Gastrocnemius medialis (tissue), 4 donors: ENCODE measurements around the gene HTRA3.

Source experiments
- POLR2A ChIP-seq, 2 donors: fragments of 450-650 bp; IDR thresholded peaks; one replicate each; pipeline ENCODE4 v1.6.1; 2017; ENCODE audit warnings: antibody characterized with exemption in 2 of 2, mild to moderate bottlenecking in 2 of 2, moderate library complexity in 2 of 2
- TF ChIP-seq, protein P1 (sequence below), 5 experiments: fragments of 450-650 bp in 3 of 5; fragments of 200-600 bp in 2 of 5; sonication (generic) in 2 of 5; IDR thresholded peaks in 4 of 5; conservative IDR thresholded peaks in 1 of 5; 1 replicate in 4 of 5; 2 replicates in 1 of 5; pipeline ENCODE4 v1.5.1; 2016 to 2019; ENCODE audit warnings: antibody characterized with exemption in 5 of 5, mild to moderate bottlenecking in 3 of 5, moderate library complexity in 3 of 5

DNA sequence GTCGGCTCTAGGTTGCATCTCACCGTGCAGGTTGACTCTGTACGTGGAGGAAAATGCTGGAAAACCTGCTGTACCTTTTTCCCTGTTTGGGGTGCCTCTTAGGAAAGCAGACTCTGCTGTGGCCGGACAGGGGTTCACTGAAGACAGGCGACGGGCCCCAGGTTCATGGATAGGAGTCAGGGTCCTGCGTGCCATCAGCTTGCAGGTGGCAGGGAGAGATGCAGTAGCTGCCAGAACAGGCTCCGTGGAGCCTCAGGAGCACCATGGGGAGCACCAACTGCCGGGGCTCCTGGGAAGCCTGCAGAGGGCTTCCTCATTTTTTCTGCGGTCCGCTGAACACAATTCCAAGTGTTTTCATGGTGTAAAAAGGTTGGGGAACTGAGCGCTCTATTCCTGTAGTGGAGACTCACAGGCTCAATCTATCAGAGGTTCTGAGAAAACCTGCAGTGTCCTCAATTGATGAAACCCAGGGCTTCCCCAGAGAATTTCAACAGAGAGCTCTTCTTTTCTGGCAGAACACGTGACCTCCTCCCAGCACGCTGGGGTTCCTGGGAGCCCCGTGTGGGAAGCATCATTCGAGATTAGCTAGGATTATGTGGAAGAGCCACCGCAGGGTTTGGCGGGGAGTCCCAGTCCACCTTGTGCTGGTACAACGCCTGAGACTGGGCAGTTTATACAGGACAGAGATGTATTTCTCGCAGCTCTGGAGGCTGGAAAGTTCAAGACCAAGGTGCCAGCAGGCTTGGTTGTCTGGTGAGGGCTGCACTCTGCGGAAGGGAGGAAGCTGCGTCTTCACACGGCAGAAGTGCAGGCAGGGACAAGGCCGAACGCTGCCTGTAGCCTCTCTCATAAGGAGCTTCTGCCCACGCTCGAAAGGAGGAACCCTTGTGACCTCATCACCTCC, 1.6 kb downstream of the HTRA3 start:
- TF ChIP-seq, protein P1, sequence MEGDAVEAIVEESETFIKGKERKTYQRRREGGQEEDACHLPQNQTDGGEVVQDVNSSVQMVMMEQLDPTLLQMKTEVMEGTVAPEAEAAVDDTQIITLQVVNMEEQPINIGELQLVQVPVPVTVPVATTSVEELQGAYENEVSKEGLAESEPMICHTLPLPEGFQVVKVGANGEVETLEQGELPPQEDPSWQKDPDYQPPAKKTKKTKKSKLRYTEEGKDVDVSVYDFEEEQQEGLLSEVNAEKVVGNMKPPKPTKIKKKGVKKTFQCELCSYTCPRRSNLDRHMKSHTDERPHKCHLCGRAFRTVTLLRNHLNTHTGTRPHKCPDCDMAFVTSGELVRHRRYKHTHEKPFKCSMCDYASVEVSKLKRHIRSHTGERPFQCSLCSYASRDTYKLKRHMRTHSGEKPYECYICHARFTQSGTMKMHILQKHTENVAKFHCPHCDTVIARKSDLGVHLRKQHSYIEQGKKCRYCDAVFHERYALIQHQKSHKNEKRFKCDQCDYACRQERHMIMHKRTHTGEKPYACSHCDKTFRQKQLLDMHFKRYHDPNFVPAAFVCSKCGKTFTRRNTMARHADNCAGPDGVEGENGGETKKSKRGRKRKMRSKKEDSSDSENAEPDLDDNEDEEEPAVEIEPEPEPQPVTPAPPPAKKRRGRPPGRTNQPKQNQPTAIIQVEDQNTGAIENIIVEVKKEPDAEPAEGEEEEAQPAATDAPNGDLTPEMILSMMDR (IDR thresholded peaks at IDR 0.05 in 4 of 5, conservative IDR thresholded peaks at IDR 0.05 in 1 of 5), result no peak
- TF ChIP-seq POLR2A (IDR thresholded peaks at IDR 0.05), result no peak
